H9 (cell line): Measurements from ENCODE around the gene TGFBI. TPM values are rescaled to one million over a fixed set of nuclear protein-coding genes. Genes with fewer than 3 reads are reported as not detected.

ENCODE experiments used
- DNase-seq: peaks from one replicate; pipeline ENCODE4 v3.0.0-alpha.2; 2017
- H2AFZ ChIP-seq: one replicate; pipeline ENCODE4 v1.6.1; 2013; ENCODE audit warnings: mild to moderate bottlenecking, low read length, control low read depth, moderate library complexity
- H2AK5ac ChIP-seq: 2 replicates; pipeline ENCODE4 v1.6.1; 2013; ENCODE audit warnings: low read length, control low read depth, mixed read lengths; ENCODE audit not compliant: insufficient read length
- H2BK120ac ChIP-seq: one replicate; pipeline ENCODE4 v1.6.1; 2013; ENCODE audit warnings: low read depth, mild to moderate bottlenecking, low read length, control low read depth, inconsistent platforms; ENCODE audit not compliant: poor library complexity, severe bottlenecking
- H2BK12ac ChIP-seq: 2 replicates; pipeline ENCODE4 v1.6.1; 2013; ENCODE audit warnings: low read length, control low read depth, mixed read lengths, low read depth; ENCODE audit not compliant: insufficient read length
- H2BK15ac ChIP-seq: 2 replicates; pipeline ENCODE4 v1.6.1; 2013; ENCODE audit warnings: low read depth, low read length, control low read depth
- H2BK20ac ChIP-seq: one replicate; pipeline ENCODE4 v1.6.1; 2013; ENCODE audit warnings: low read depth, mild to moderate bottlenecking, low read length, control low read depth, inconsistent platforms; ENCODE audit not compliant: poor library complexity, severe bottlenecking
- H2BK5ac ChIP-seq: 2 replicates; pipeline ENCODE4 v1.6.1; 2013; ENCODE audit warnings: low read length, control low read depth, mixed read lengths; ENCODE audit not compliant: insufficient read length
- H3K14ac ChIP-seq: 2 replicates; pipeline ENCODE4 v1.6.1; 2013; ENCODE audit warnings: low read length, control low read depth; ENCODE audit not compliant: insufficient read depth
- H3K18ac ChIP-seq: 2 replicates; pipeline ENCODE4 v1.6.1; 2013; ENCODE audit warnings: low read depth, mild to moderate bottlenecking, mixed read lengths, low read length, control low read depth; ENCODE audit not compliant: insufficient read length
- H3K23ac ChIP-seq: 2 replicates; pipeline ENCODE4 v1.6.1; 2013; ENCODE audit warnings: low read length, control low read depth, mixed read lengths, low read depth; ENCODE audit not compliant: insufficient read length
- H3K23me2 ChIP-seq: 2 replicates; pipeline ENCODE4 v1.6.1; 2013; ENCODE audit warnings: low read depth, mild to moderate bottlenecking, mixed read lengths, low read length, control low read depth; ENCODE audit not compliant: insufficient read length, poor library complexity, severe bottlenecking
- H3K27ac ChIP-seq: 2 replicates; pipeline ENCODE4 v1.5.1; 2013; ENCODE audit warnings: low read length, control low read depth, mixed read lengths, low read depth; ENCODE audit not compliant: insufficient read length
- H3K27me3 ChIP-seq: 2 replicates; pipeline ENCODE4 v1.6.1; 2013; ENCODE audit warnings: low read length, control low read depth, inconsistent platforms; ENCODE audit not compliant: insufficient read depth
- H3K4ac ChIP-seq: 2 replicates; pipeline ENCODE4 v1.6.1; 2013; ENCODE audit warnings: low read depth, mild to moderate bottlenecking, control low read depth, inconsistent platforms, low read length, moderate library complexity
- H3K4me1 ChIP-seq: 2 replicates; pipeline ENCODE4 v1.6.1; 2013; ENCODE audit warnings: low read length, control low read depth, inconsistent platforms; ENCODE audit not compliant: insufficient read depth
- H3K4me2 ChIP-seq: 2 replicates; pipeline ENCODE4 v1.6.1; 2013; ENCODE audit warnings: low read length, control low read depth, mixed read lengths; ENCODE audit not compliant: insufficient read length, insufficient read depth
- H3K56ac ChIP-seq: 2 replicates; pipeline ENCODE4 v1.6.1; 2013; ENCODE audit warnings: low read depth, mild to moderate bottlenecking, mixed read lengths, low read length, control low read depth; ENCODE audit not compliant: insufficient read length
- H3K79me1 ChIP-seq: 2 replicates; pipeline ENCODE4 v1.6.1; 2013; ENCODE audit warnings: low read depth, mild to moderate bottlenecking, moderate library complexity, low read length, control low read depth, inconsistent platforms; ENCODE audit not compliant: insufficient read depth, poor library complexity, severe bottlenecking
- H3K79me2 ChIP-seq: 2 replicates; pipeline ENCODE4 v1.6.1; 2013; ENCODE audit warnings: low read length, control low read depth, inconsistent platforms; ENCODE audit not compliant: insufficient read depth
- H3K9ac ChIP-seq: 2 replicates; pipeline ENCODE4 v1.6.1; 2013; ENCODE audit warnings: low read length, control low read depth, mixed read lengths; ENCODE audit not compliant: insufficient read length; ENCODE audit errors: extremely low read depth
- H3K9me3 ChIP-seq: one replicate; pipeline ENCODE4 v1.6.1; 2013; ENCODE audit warnings: low read depth, low read length, inconsistent platforms; ENCODE audit not compliant: control insufficient read depth
- H3T11ph ChIP-seq: one replicate; pipeline ENCODE4 v1.6.1; 2013; ENCODE audit warnings: mild to moderate bottlenecking, low read length, control low read depth, inconsistent platforms
- H4K20me1 ChIP-seq: one replicate; pipeline ENCODE4 v1.6.1; 2013; ENCODE audit not compliant: control insufficient read depth, insufficient read length, insufficient read depth
- H4K5ac ChIP-seq: 2 replicates; pipeline ENCODE4 v1.6.1; 2013; ENCODE audit warnings: low read depth, mild to moderate bottlenecking, mixed read lengths, low read length, control low read depth; ENCODE audit not compliant: insufficient read length
- H4K8ac ChIP-seq: replicated peaks from 2 replicates; pipeline ENCODE4 v1.6.1; 2013; ENCODE audit warnings: low read length, control low read depth, mixed read lengths, low read depth; ENCODE audit not compliant: insufficient read length
- H4K91ac ChIP-seq: 2 replicates; pipeline ENCODE4 v1.6.1; 2013; ENCODE audit warnings: low read depth, mild to moderate bottlenecking, moderate library complexity, mixed read lengths, low read length, control low read depth; ENCODE audit not compliant: insufficient read length
- H3K27ac Mint-ChIP-seq, 3 experiments: 2 replicates in 2 of 3; 3 replicates in 1 of 3; pipeline ENCODE4 v1.8.0; 2020 to 2021; ENCODE audit warnings: mixed read lengths in 3 of 3, mild to moderate bottlenecking in 1 of 3, moderate library complexity in 1 of 3
- H3K27me3 Mint-ChIP-seq: 2 replicates; pipeline ENCODE4 v1.8.0; 2021; ENCODE audit warnings: low read depth, mild to moderate bottlenecking, moderate library complexity, mixed read lengths
- H3K36me3 Mint-ChIP-seq, 3 experiments: 2 replicates in 2 of 3; 3 replicates in 1 of 3; pipeline ENCODE4 v1.8.0; 2020 to 2021; ENCODE audit warnings: low read depth in 3 of 3, mixed read lengths in 3 of 3; ENCODE audit not compliant: insufficient read depth in 1 of 3
- H3K4me1 Mint-ChIP-seq, 2 experiments: 2 replicates each; pipeline ENCODE4 v1.8.0; 2020; ENCODE audit warnings: mixed read lengths in 2 of 2
- H3K4me3 Mint-ChIP-seq, 2 experiments: 2 replicates in 1 of 2; 3 replicates in 1 of 2; pipeline ENCODE4 v1.8.0; 2020 to 2021; ENCODE audit warnings: mild to moderate bottlenecking in 2 of 2, mixed read lengths in 2 of 2, moderate library complexity in 1 of 2
- H3K9me3 Mint-ChIP-seq, 2 experiments: 2 replicates in 1 of 2; 3 replicates in 1 of 2; pipeline ENCODE4 v1.8.0; 2020; ENCODE audit warnings: mild to moderate bottlenecking in 2 of 2, mixed read lengths in 2 of 2, moderate library complexity in 1 of 2
- WGBS: extraction: QIAGEN DNeasy Blood & Tissue Kit; methylation state at CpG from one replicate; pipeline ENCODE4 v1.1.7; 2013; ENCODE audit warnings: missing lambda C conversion rate, low lambda C conversion rate, mixed read lengths; ENCODE audit not compliant: insufficient read length; ENCODE audit errors: extremely low coverage; 5-methylcytosine and 5-hydroxymethylcytosine counted together
- total RNA-seq: library from RNA; stranded (reverse); gene quantifications from 2 replicates; pipeline ENCODE4 v1.2.1, GENCODE V29; 2021
- TF ChIP-seq, protein P1 (sequence below): fragments of 200-600 bp; sonication (generic); conservative IDR thresholded peaks from 3 replicates; pipeline ENCODE4 v1.8.0; 2021; ENCODE audit warnings: antibody characterized with exemption, mild to moderate bottlenecking

The TGFBI gene
- total RNA-seq, 1 experiment from 2014 or later: 4.7 TPM

DNA sequence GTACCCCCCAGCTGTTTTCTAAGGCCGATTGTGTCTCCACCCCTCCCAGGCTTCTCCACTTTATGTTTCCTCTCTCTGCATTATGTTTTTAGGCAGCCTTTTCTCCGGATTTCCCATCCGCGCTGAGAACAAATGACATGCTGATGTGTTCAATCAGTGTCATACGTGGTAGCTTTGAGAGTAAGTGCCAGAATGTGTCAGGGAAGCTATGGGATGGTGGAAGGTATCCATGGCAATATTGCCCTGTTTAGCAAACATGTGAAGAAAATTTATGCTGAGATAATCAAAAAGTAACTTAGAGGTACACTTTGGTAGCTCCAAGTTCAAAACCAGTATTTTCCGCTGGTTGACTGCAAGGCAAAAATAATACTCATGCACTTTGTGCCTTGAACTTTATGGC is 37.4 kb upstream of the TGFBI start:
- Histone ChIP-seq H3K79me1 (no peaks in the 10 kb centered on the region), H2BK120ac (no peak overlapping the region), H2AFZ (no peak overlapping the region), H3K9ac (no peak overlapping the region), H2BK5ac (no peak overlapping the region), H3K4me2 (no peak overlapping the region), H3K9me3 (no peaks in the 10 kb centered on the region), H3K14ac (no peak overlapping the region), H2BK12ac (no peak overlapping the region), H3K27me3 (no peaks in the 10 kb centered on the region), H2BK15ac (no peak overlapping the region), H4K8ac (no peak overlapping the region), H3K4me1 (no peaks in the 10 kb centered on the region), H4K91ac (no peak overlapping the region), H3K23ac (no peak overlapping the region), H3K56ac (no peak overlapping the region), H3K18ac (no peak overlapping the region), H3K4ac (no peak overlapping the region), H3K27ac (no peak overlapping the region), H2AK5ac (no peak overlapping the region), H4K20me1 (no peaks in the 10 kb centered on the region), H4K5ac (no peak overlapping the region), H2BK20ac (no peak overlapping the region), H3T11ph (no peak overlapping the region), H3K79me2 (no peaks in the 10 kb centered on the region), H3K23me2 (no peaks in the 10 kb centered on the region)
- Mint-ChIP-seq H3K27ac (no peak overlapping the region), H3K27me3 (peaks cover 13% of the 10 kb centered on the region), H3K4me1 (no peaks in the 10 kb centered on the region), H3K36me3 (no peaks in the 10 kb centered on the region), H3K9me3 (no peaks in the 10 kb centered on the region), H3K4me3 (no peak overlapping the region)
- TF ChIP-seq, protein P1, sequence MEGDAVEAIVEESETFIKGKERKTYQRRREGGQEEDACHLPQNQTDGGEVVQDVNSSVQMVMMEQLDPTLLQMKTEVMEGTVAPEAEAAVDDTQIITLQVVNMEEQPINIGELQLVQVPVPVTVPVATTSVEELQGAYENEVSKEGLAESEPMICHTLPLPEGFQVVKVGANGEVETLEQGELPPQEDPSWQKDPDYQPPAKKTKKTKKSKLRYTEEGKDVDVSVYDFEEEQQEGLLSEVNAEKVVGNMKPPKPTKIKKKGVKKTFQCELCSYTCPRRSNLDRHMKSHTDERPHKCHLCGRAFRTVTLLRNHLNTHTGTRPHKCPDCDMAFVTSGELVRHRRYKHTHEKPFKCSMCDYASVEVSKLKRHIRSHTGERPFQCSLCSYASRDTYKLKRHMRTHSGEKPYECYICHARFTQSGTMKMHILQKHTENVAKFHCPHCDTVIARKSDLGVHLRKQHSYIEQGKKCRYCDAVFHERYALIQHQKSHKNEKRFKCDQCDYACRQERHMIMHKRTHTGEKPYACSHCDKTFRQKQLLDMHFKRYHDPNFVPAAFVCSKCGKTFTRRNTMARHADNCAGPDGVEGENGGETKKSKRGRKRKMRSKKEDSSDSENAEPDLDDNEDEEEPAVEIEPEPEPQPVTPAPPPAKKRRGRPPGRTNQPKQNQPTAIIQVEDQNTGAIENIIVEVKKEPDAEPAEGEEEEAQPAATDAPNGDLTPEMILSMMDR: no peak
- no CpG with 5 or more reads among the region's 6 CpGs for WGBS
- no peak for DNase-seq
